ENCODE results near the gene CPN1.

GRCh38 chr10:100075426-100076220 is 6.0 kb downstream of the CPN1 start:
- TF ChIP-seq EZH2 (IDR thresholded peaks at IDR 0.05; ENCODE audit: insufficient read depth, poor library complexity, severe bottlenecking) (no peak), EZH2phosphoT487 (IDR thresholded peaks at IDR 0.05; ENCODE audit: insufficient read depth, low read depth) (no peak)
